ENCODE data around the gene ESR2.
"Not testable (repeated sequence)": the region's sequence is repeated elsewhere in the genome, so short reads cannot be mapped to it uniquely, and the experiment has no call there.

ESR2 gene

GRCh38 chr14:64119980-64120379, 174.2 kb downstream of the ESR2 start:
- DNase-seq: no peak

GRCh38 chr14:64119500-64119899, 174.7 kb downstream of the ESR2 start:
- no peak for DNase-seq

GRCh38 chr14:64118892-64119291, 175.3 kb downstream of the ESR2 start:
- DNase-seq: no peak

GRCh38 chr14:64118403-64118742, 175.8 kb downstream of the ESR2 start:
- DNase-seq: not testable (repeated sequence)

- DNase-seq: no peak
These were observed 176.3 kb downstream of the ESR2 start for GRCh38 chr14:64117671-64118402.

GRCh38 chr14:64115401-64115800, 178.8 kb downstream of the ESR2 start:
- DNase-seq: no peak

GRCh38 chr14:64114796-64115195, 179.4 kb downstream of the ESR2 start:
- no peak for DNase-seq

GRCh38 chr14:64114166-64114565, 180.0 kb downstream of the ESR2 start:
- no peak for DNase-seq

GRCh38 chr14:64112867-64113678, 181.1 kb downstream of the ESR2 start:
- DNase-seq: no peak

- DNase-seq: no peak
These were observed 183.4 kb downstream of the ESR2 start for GRCh38 chr14:64110802-64111201.

GRCh38 chr14:64109819-64110554, 184.2 kb downstream of the ESR2 start:
- no peak for DNase-seq

GRCh38 chr14:64107438-64107837, 186.7 kb downstream of the ESR2 start:
- no peak for DNase-seq

GRCh38 chr14:64098120-64098519, 196.1 kb downstream of the ESR2 start:
- DNase-seq: no peak

GRCh38 chr14:64095620-64096019, 198.6 kb downstream of the ESR2 start:
- no peak for DNase-seq

GRCh38 chr14:64092940-64093339, 201.2 kb downstream of the ESR2 start:
- DNase-seq: no peak

GRCh38 chr14:64092338-64092737, 201.8 kb downstream of the ESR2 start:
- no peak for DNase-seq

- no peak for DNase-seq
These were observed 203.0 kb downstream of the ESR2 start for GRCh38 chr14:64091217-64091616.

GRCh38 chr14:64089920-64090319, 204.3 kb downstream of the ESR2 start:
- no peak for DNase-seq

- DNase-seq: no peak
These were observed 205.6 kb downstream of the ESR2 start for GRCh38 chr14:64088647-64088964.

GRCh38 chr14:64082837-64083236, 211.3 kb downstream of the ESR2 start:
- no peak for DNase-seq

GRCh38 chr14:64081174-64081746, 212.9 kb downstream of the ESR2 start:
- DNase-seq: no peak

GRCh38 chr14:64080452-64080851, 213.7 kb downstream of the ESR2 start:
- no peak for DNase-seq

- no peak for DNase-seq
These were observed 218.6 kb downstream of the ESR2 start for GRCh38 chr14:64075613-64076005.

Measured in stimulated activated naive CD4-positive, alpha-beta T cell treated with Interleukin-2 at 50 U/mL for 16 hours (primary cell).